Measurements from ENCODE around the gene GGCX. TPM values are rescaled to one million over a fixed set of nuclear protein-coding genes. Genes with fewer than 3 reads are reported as not detected.

The GGCX gene
- total RNA-seq, 3 donors from 2014 or later (not counting 1 experiment from before 2014, with no cell fraction given): 21.3 to 21.7 (median 21.4) TPM

GRCh38 chr2:85516653-85517389, 44.5 kb downstream of the GGCX start:
- WGBS (ENCODE audit: insufficient coverage): 56% methylated on average over 8 of the region's 8 CpGs
- DNase-seq: no peak
- Histone ChIP-seq H3K36me3 (ENCODE audit: control insufficient read depth, insufficient read depth, low read length) (no peaks in the 10 kb centered on the region), H3K4me3 (ENCODE audit: low read length) (no peak overlapping the region), H3K4me1 (ENCODE audit: control insufficient read depth, insufficient read depth, low read length) (no peaks in the 10 kb centered on the region), H3K27ac (ENCODE audit: low read length) (no peak overlapping the region), H3K27me3 (ENCODE audit: control insufficient read depth, insufficient read depth, low read length) (no peaks in the 10 kb centered on the region), H3K9me3 (ENCODE audit: control insufficient read depth, insufficient read depth, low read length) (no peaks in the 10 kb centered on the region)
- intact Hi-C loops (cut with micrococcal nuclease): no loop called here
- Mint-ChIP-seq H3K9me3 (no peaks in the 10 kb centered on the region), H3K4me3 (no peak overlapping the region), H3K27me3 (ENCODE audit: low read depth in 2 of 2) (no peaks in the 10 kb centered on the region), H3K27ac (no peak overlapping the region), H3K36me3 (no peaks in the 10 kb centered on the region), H3K4me1 (no peaks in the 10 kb centered on the region)
- no peak for ATAC-seq
- TF ChIP-seq, protein P1, sequence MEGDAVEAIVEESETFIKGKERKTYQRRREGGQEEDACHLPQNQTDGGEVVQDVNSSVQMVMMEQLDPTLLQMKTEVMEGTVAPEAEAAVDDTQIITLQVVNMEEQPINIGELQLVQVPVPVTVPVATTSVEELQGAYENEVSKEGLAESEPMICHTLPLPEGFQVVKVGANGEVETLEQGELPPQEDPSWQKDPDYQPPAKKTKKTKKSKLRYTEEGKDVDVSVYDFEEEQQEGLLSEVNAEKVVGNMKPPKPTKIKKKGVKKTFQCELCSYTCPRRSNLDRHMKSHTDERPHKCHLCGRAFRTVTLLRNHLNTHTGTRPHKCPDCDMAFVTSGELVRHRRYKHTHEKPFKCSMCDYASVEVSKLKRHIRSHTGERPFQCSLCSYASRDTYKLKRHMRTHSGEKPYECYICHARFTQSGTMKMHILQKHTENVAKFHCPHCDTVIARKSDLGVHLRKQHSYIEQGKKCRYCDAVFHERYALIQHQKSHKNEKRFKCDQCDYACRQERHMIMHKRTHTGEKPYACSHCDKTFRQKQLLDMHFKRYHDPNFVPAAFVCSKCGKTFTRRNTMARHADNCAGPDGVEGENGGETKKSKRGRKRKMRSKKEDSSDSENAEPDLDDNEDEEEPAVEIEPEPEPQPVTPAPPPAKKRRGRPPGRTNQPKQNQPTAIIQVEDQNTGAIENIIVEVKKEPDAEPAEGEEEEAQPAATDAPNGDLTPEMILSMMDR (IDR thresholded peaks at IDR 0.05): no peak

DNA sequence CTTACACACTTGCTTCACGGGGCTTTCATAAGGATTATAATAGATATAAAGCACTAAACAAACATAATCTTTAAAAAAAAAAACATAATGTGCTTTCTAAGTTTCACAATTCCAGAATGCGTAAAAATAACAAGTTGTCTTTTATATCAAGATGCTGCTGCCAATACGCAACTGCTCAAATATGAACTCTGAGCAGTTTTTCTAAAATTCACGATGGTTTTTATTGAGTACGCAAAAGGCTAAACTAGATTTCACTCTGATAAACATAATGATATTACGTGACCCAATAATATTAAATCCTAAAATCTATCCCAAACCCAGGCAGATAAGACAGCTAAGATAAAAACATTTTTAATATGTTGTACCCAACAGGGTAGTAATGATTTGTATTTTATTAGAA, 47.0 kb downstream of the GGCX start:
- Mint-ChIP-seq H3K9me3 (no peaks in the 10 kb centered on the region), H3K27ac (no peak overlapping the region), H3K4me1 (no peaks in the 10 kb centered on the region), H3K27me3 (ENCODE audit: low read depth in 2 of 2) (no peaks in the 10 kb centered on the region), H3K4me3 (no peak overlapping the region), H3K36me3 (no peaks in the 10 kb centered on the region)
- DNase-seq (no peak), ATAC-seq (no peak)
- Histone ChIP-seq H3K27ac (ENCODE audit: low read length) (no peak overlapping the region), H3K27me3 (ENCODE audit: control insufficient read depth, insufficient read depth, low read length) (no peaks in the 10 kb centered on the region), H3K4me3 (ENCODE audit: low read length) (no peak overlapping the region), H3K36me3 (ENCODE audit: control insufficient read depth, insufficient read depth, low read length) (no peaks in the 10 kb centered on the region), H3K9me3 (ENCODE audit: control insufficient read depth, insufficient read depth, low read length) (no peaks in the 10 kb centered on the region), H3K4me1 (ENCODE audit: control insufficient read depth, insufficient read depth, low read length) (no peaks in the 10 kb centered on the region)
- 97% methylated on average over 5 of the region's 6 CpGs for WGBS (ENCODE audit: insufficient coverage)
- intact Hi-C loops (cut with micrococcal nuclease): no loop called here
- TF ChIP-seq, protein P1 (IDR thresholded peaks at IDR 0.05): no peak

DNA sequence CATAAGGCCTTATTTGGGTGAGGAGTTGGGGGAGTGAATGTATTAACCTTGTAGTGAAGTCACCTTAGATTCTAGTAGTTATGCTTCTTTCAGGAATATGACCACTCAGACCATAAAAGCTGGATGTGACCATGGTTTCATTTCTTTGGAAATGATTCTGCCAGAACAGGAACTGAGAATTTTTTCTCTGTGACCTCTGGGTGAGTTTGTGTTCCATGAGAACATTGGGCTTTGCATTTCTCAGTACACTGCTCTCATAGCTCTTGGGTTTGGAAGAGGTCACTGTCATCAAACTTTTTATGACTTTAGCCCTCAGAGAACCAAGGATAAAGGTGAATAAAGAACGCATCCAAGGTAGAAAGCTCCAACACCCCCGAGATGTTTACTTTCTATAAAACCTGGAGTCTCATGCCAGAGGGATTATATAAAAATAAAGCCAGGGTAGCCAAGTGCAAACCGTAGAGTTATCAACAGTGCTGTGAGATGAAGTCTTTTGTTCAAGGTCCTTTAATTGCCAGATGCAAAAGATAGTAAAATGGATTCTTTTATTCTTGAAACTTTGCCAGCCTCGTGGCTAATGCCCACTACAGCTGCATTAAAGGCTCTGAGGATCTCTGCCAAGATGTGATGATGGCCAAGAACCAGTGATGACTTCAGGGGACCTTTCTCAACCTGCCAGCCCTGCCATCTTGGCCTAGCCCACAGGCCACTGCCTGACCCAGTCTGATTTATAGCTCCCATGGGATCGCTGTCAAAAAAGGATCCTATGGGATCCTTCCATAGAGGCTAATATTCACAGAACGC, 50.1 kb downstream of the GGCX start:
- TF ChIP-seq, protein P1 (IDR thresholded peaks at IDR 0.05): no peak
- Mint-ChIP-seq H3K27me3 (ENCODE audit: low read depth in 2 of 2) (no peaks in the 10 kb centered on the region), H3K4me3 (no peak overlapping the region), H3K27ac (no peak overlapping the region), H3K9me3 (no peaks in the 10 kb centered on the region), H3K36me3 (no peaks in the 10 kb centered on the region), H3K4me1 (no peaks in the 10 kb centered on the region)
- no peak for ATAC-seq
- intact Hi-C loops (cut with micrococcal nuclease): no loop called here
- no peak for DNase-seq
- no peaks in the 10 kb centered on the region for H3K4me1 ChIP-seq (ENCODE audit: control insufficient read depth, insufficient read depth, low read length)
- no peaks in the 10 kb centered on the region for H3K36me3 ChIP-seq (ENCODE audit: control insufficient read depth, insufficient read depth, low read length)
- no peaks in the 10 kb centered on the region for H3K27me3 ChIP-seq (ENCODE audit: control insufficient read depth, insufficient read depth, low read length)
- no peak overlapping the region for H3K4me3 ChIP-seq (ENCODE audit: low read length)
- H3K27ac ChIP-seq (ENCODE audit: low read length): no peak overlapping the region
- H3K9me3 ChIP-seq (ENCODE audit: control insufficient read depth, insufficient read depth, low read length): no peaks in the 10 kb centered on the region
- 85% methylated on average over 6 of the region's 6 CpGs for WGBS (ENCODE audit: insufficient coverage)

Measured in natural killer cell (primary cell).